Measurements from ENCODE around the gene SLC12A3. TPM values are rescaled to one million over a fixed set of nuclear protein-coding genes. Genes with fewer than 3 reads are reported as not detected.

SLC12A3 gene
- total RNA-seq, 3 donors from 2014 or later (not counting 1 experiment from before 2014, with no cell fraction given), result not detected

GRCh38 chr16:56938664-56939513, 73.9 kb downstream of the SLC12A3 start:
- Histone ChIP-seq H3K36me3 (ENCODE audit: control insufficient read depth, insufficient read depth, low read length) (peaks cover 85% of the 10 kb centered on the region), H3K9me3 (ENCODE audit: control insufficient read depth, insufficient read depth, low read length) (no peaks in the 10 kb centered on the region), H3K27ac (ENCODE audit: low read length) (no peak overlapping the region), H3K4me1 (ENCODE audit: control insufficient read depth, insufficient read depth, low read length) (peaks cover 14% of the 10 kb centered on the region), H3K4me3 (ENCODE audit: low read length) (no peak overlapping the region), H3K27me3 (ENCODE audit: control insufficient read depth, insufficient read depth, low read length) (no peaks in the 10 kb centered on the region)
- peak; percentile 20 to 37 (median 36) for ATAC-seq
- peak in 1 of 2 donors; percentile 66 for DNase-seq
- peak overlapping the region; percentile 76 to 77 for H3K27ac Mint-ChIP-seq
- H3K27me3 Mint-ChIP-seq (ENCODE audit: low read depth in 2 of 2), result no peaks in the 10 kb centered on the region
- H3K4me3 Mint-ChIP-seq, result peak overlapping the region; percentile 2
- TF ChIP-seq CTCF (IDR thresholded peaks at IDR 0.05), result no peak
- peaks cover 14% of the 10 kb centered on the region for H3K36me3 Mint-ChIP-seq
- no peaks in the 10 kb centered on the region for H3K9me3 Mint-ChIP-seq
- peaks cover 38% of the 10 kb centered on the region in 2 donors for H3K4me1 Mint-ChIP-seq
- WGBS (ENCODE audit: insufficient coverage), result 81% methylated on average over 8 of the region's 8 CpGs
- intact Hi-C loops (cut with micrococcal nuclease), result no loop called here

DNA sequence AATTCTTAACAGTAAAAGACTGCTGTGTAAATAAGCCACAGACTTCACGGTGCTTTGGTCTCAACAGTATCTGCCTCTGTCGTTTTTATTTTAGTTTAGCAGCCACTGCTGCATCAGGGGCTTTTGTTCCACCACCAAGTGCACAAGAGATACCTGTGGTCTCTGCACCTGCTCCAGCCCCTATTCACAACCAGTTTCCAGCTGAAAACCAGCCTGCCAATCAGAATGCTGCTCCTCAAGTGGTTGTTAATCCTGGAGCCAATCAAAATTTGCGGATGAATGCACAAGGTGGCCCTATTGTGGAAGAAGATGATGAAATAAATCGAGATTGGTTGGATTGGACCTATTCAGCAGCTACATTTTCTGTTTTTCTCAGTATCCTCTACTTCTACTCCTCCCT, 74.8 kb downstream of the SLC12A3 start:
- intact Hi-C loops (cut with micrococcal nuclease), result no loop called here
- H3K36me3 Mint-ChIP-seq, result peaks cover 14% of the 10 kb centered on the region
- Histone ChIP-seq H3K4me1 (ENCODE audit: control insufficient read depth, insufficient read depth, low read length) (peaks cover 6% of the 10 kb centered on the region), H3K4me3 (ENCODE audit: low read length) (no peak overlapping the region), H3K27ac (ENCODE audit: low read length) (peak overlapping the region; percentile 21), H3K27me3 (ENCODE audit: control insufficient read depth, insufficient read depth, low read length) (no peaks in the 10 kb centered on the region), H3K9me3 (ENCODE audit: control insufficient read depth, insufficient read depth, low read length) (no peaks in the 10 kb centered on the region), H3K36me3 (ENCODE audit: control insufficient read depth, insufficient read depth, low read length) (peaks cover 91% of the 10 kb centered on the region)
- H3K27ac Mint-ChIP-seq, result peak overlapping the region; percentile 22 to 76
- H3K4me1 Mint-ChIP-seq, result peaks cover 31% of the 10 kb centered on the region in 2 donors
- DNase-seq, result no peak
- H3K4me3 Mint-ChIP-seq, result no peak overlapping the region
- ATAC-seq, result no peak
- 54% methylated on average over 4 of the region's 4 CpGs for WGBS (ENCODE audit: insufficient coverage)
- no peaks in the 10 kb centered on the region for H3K27me3 Mint-ChIP-seq (ENCODE audit: low read depth in 2 of 2)
- TF ChIP-seq CTCF (IDR thresholded peaks at IDR 0.05), result no peak
- H3K9me3 Mint-ChIP-seq, result no peaks in the 10 kb centered on the region

GRCh38 chr16:56941092-56941491, 76.1 kb downstream of the SLC12A3 start:
- peaks cover 14% of the 10 kb centered on the region for H3K36me3 Mint-ChIP-seq
- no peaks in the 10 kb centered on the region for H3K27me3 Mint-ChIP-seq (ENCODE audit: low read depth in 2 of 2)
- Histone ChIP-seq H3K9me3 (ENCODE audit: control insufficient read depth, insufficient read depth, low read length) (no peaks in the 10 kb centered on the region), H3K4me3 (ENCODE audit: low read length) (no peak overlapping the region), H3K4me1 (ENCODE audit: control insufficient read depth, insufficient read depth, low read length) (peaks cover 5% of the 10 kb centered on the region), H3K27me3 (ENCODE audit: control insufficient read depth, insufficient read depth, low read length) (no peaks in the 10 kb centered on the region), H3K36me3 (ENCODE audit: control insufficient read depth, insufficient read depth, low read length) (peaks cover 91% of the 10 kb centered on the region), H3K27ac (ENCODE audit: low read length) (no peak overlapping the region)
- TF ChIP-seq CTCF (IDR thresholded peaks at IDR 0.05), result no peak
- DNase-seq, result no peak
- no peak overlapping the region for H3K4me3 Mint-ChIP-seq
- peaks cover 21 to 22% of the 10 kb centered on the region in 2 donors for H3K4me1 Mint-ChIP-seq
- intact Hi-C loops (cut with micrococcal nuclease), result no loop called here
- no peak for ATAC-seq
- H3K9me3 Mint-ChIP-seq, result no peaks in the 10 kb centered on the region
- 75% methylated on average over 1 of the region's 2 CpGs for WGBS (ENCODE audit: insufficient coverage)
- H3K27ac Mint-ChIP-seq, result no peak overlapping the region

All from natural killer cell (primary cell).